ENCODE measurements around the gene TMBIM6. TPM values are rescaled to one million over a fixed set of nuclear protein-coding genes. Genes with fewer than 3 reads are reported as not detected.

TMBIM6 gene
- total RNA-seq, 1 donor from 2014 or later, result 452 TPM

GRCh38 chr12:49705479-49706134, 35.8 kb upstream of the TMBIM6 start:
- H3K4me3 ChIP-seq (ENCODE audit: insufficient read depth, low read depth, low read length), result peak overlapping the region; percentile 81
- peaks cover 44% of the 10 kb centered on the region for H3K4me1 ChIP-seq (ENCODE audit: insufficient read depth, low read length)
- peaks cover 6% of the 10 kb centered on the region for H3K27me3 ChIP-seq (ENCODE audit: insufficient read depth, low read length)
- H3K27ac ChIP-seq (ENCODE audit: low read depth, low read length), result peak overlapping the region; percentile 78
- Mint-ChIP-seq H3K36me3 (ENCODE audit: low read depth, unreplicated experiment) (no peaks in the 10 kb centered on the region), H3K27me3 (ENCODE audit: low read depth, unreplicated experiment) (peaks cover 18% of the 10 kb centered on the region), H3K4me1 (ENCODE audit: low read depth, unreplicated experiment) (peaks cover 39% of the 10 kb centered on the region), H3K27ac (ENCODE audit: unreplicated experiment) (peak overlapping the region; percentile 95), H3K9me3 (ENCODE audit: unreplicated experiment) (no peaks in the 10 kb centered on the region), H3K4me3 (ENCODE audit: unreplicated experiment) (peak overlapping the region; percentile 89)
- no peaks in the 10 kb centered on the region for H3K36me3 ChIP-seq (ENCODE audit: insufficient read depth, low read length)
- H3K79me2 ChIP-seq (ENCODE audit: insufficient read depth, low read length), result peaks cover 64% of the 10 kb centered on the region
- H3K4me2 ChIP-seq (ENCODE audit: low read length), result peak overlapping the region; percentile 91
- H4K20me1 ChIP-seq (ENCODE audit: insufficient read depth, low read length), result peaks cover 18% of the 10 kb centered on the region
- peak overlapping the region; percentile 7 for H2AFZ ChIP-seq (ENCODE audit: low read depth, low read length)
- FAIRE-seq, result peak; percentile 23
- TF ChIP-seq EZH2 (IDR thresholded peaks at IDR 0.05; ENCODE audit: insufficient read depth, low read length), result no peak
- TF ChIP-seq, protein P1, sequence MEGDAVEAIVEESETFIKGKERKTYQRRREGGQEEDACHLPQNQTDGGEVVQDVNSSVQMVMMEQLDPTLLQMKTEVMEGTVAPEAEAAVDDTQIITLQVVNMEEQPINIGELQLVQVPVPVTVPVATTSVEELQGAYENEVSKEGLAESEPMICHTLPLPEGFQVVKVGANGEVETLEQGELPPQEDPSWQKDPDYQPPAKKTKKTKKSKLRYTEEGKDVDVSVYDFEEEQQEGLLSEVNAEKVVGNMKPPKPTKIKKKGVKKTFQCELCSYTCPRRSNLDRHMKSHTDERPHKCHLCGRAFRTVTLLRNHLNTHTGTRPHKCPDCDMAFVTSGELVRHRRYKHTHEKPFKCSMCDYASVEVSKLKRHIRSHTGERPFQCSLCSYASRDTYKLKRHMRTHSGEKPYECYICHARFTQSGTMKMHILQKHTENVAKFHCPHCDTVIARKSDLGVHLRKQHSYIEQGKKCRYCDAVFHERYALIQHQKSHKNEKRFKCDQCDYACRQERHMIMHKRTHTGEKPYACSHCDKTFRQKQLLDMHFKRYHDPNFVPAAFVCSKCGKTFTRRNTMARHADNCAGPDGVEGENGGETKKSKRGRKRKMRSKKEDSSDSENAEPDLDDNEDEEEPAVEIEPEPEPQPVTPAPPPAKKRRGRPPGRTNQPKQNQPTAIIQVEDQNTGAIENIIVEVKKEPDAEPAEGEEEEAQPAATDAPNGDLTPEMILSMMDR (IDR thresholded peaks at IDR 0.05; ENCODE audit: insufficient read depth, low read depth, low read length), result no peak
- no peaks in the 10 kb centered on the region for H3K9me3 ChIP-seq (ENCODE audit: insufficient read depth, low read depth, low read length)
- DNase-seq (ENCODE audit: low read depth), result peak; percentile 75
- H3K9ac ChIP-seq (ENCODE audit: low read length), result peak overlapping the region; percentile 91

GRCh38 chr12:49706351-49707127, 34.8 kb upstream of the TMBIM6 start:
- peak overlapping the region; percentile 91 for H3K9ac ChIP-seq (ENCODE audit: low read length)
- H3K9me3 ChIP-seq (ENCODE audit: insufficient read depth, low read depth, low read length), result no peaks in the 10 kb centered on the region
- peak overlapping the region; percentile 78 for H3K27ac ChIP-seq (ENCODE audit: low read depth, low read length)
- H3K4me1 ChIP-seq (ENCODE audit: insufficient read depth, low read length), result peaks cover 44% of the 10 kb centered on the region
- no peaks in the 10 kb centered on the region for H3K36me3 Mint-ChIP-seq (ENCODE audit: low read depth, unreplicated experiment)
- peak overlapping the region; percentile 95 for H3K27ac Mint-ChIP-seq (ENCODE audit: unreplicated experiment)
- no peaks in the 10 kb centered on the region for H3K36me3 ChIP-seq (ENCODE audit: insufficient read depth, low read length)
- H3K27me3 Mint-ChIP-seq (ENCODE audit: low read depth, unreplicated experiment), result peaks cover 21% of the 10 kb centered on the region
- H3K9me3 Mint-ChIP-seq (ENCODE audit: unreplicated experiment), result no peaks in the 10 kb centered on the region
- no peak for TF ChIP-seq EZH2 (IDR thresholded peaks at IDR 0.05; ENCODE audit: insufficient read depth, low read length)
- TF ChIP-seq, protein P1 (IDR thresholded peaks at IDR 0.05; ENCODE audit: insufficient read depth, low read depth, low read length), result no peak
- peak overlapping the region; percentile 81 for H3K4me3 ChIP-seq (ENCODE audit: insufficient read depth, low read depth, low read length)
- H2AFZ ChIP-seq (ENCODE audit: low read depth, low read length), result peak overlapping the region; percentile 62
- H3K27me3 ChIP-seq (ENCODE audit: insufficient read depth, low read length), result peaks cover 14% of the 10 kb centered on the region
- peaks cover 39% of the 10 kb centered on the region for H3K4me1 Mint-ChIP-seq (ENCODE audit: low read depth, unreplicated experiment)
- FAIRE-seq (no peak), DNase-seq (ENCODE audit: low read depth) (peak; percentile 20)
- H3K4me3 Mint-ChIP-seq (ENCODE audit: unreplicated experiment), result peak overlapping the region; percentile 89
- peaks cover 18% of the 10 kb centered on the region for H4K20me1 ChIP-seq (ENCODE audit: insufficient read depth, low read length)
- H3K4me2 ChIP-seq (ENCODE audit: low read length), result peak overlapping the region; percentile 91
- H3K79me2 ChIP-seq (ENCODE audit: insufficient read depth, low read length), result peaks cover 55% of the 10 kb centered on the region
